Pancreas (tissue), 10 donors: ENCODE data around the gene MYH14. TPM values are rescaled to one million over a fixed set of nuclear protein-coding genes. Genes with fewer than 3 reads are reported as not detected.

Experiments used
- ATAC-seq, 4 donors: fragments of 200-7000 bp; cut with Tn5 transposase; one replicate each; pipeline versions ENCODE4 v1.8.0 to v1.9.1; 2020; ENCODE audit warnings: mild to moderate bottlenecking in 4 of 4, moderate library complexity in 4 of 4
- DNase-seq, 6 donors: peaks; one replicate each; pipeline ENCODE4 v3.0.0-alpha.2; 2020
- FAIRE-seq: peaks from 2 replicates; lab custom pipeline; 2012; peaks lifted over from hg19 to GRCh38; lab: Jason Lieb, UNC
- H3K27ac ChIP-seq, 4 donors: fragments of 200-600 bp; sonication (generic); 1 replicate in 3 of 4; 2 replicates in 1 of 4; pipeline versions ENCODE4 v1.5.0 to v1.8.0; 2020
- H3K27me3 ChIP-seq, 4 donors: fragments of 200-600 bp; one replicate each; pipeline ENCODE4 v1.8.0; 2021
- H3K36me3 ChIP-seq, 3 donors: fragments of 200-600 bp; sonication (generic) in 1 of 3; one replicate each; pipeline versions ENCODE4 v1.5.0 to v1.8.0; 2020 to 2021
- H3K4me1 ChIP-seq, 3 donors: fragments of 200-600 bp; one replicate each; pipeline ENCODE4 v1.8.0; 2021
- H3K4me3 ChIP-seq, 4 donors: fragments of 200-600 bp; sonication (generic) in 2 of 4; one replicate each; pipeline versions ENCODE4 v1.5.0 to v1.8.0; 2020 to 2021
- H3K9me3 ChIP-seq, 4 donors: fragments of 200-600 bp; one replicate each; pipeline ENCODE4 v1.8.0; 2021
- WGBS, 2 donors: extraction: QIAGEN DNeasy Blood & Tissue Kit; methylation state at CpG; one replicate each; pipeline ENCODE4 v1.1.7; 2013; 5-methylcytosine and 5-hydroxymethylcytosine counted together
- intact Hi-C, 3 donors: fragments of 100-400 bp; cut with DNase I; formaldehyde crosslinking; loops; one replicate each; pipeline versions ENCODE4 v1.11.1 to v1.14.2; 2022
- polyA plus RNA-seq, 2 donors: library from polyadenylated mRNA; stranded (reverse); fragments of 200-250 nt; gene quantifications; one replicate each; pipeline ENCODE4 v1.2.3, GENCODE V29; 2013
- total RNA-seq, 6 donors: library from RNA; stranded (reverse); fragmentation: NEBNext Ultra II Directional in 4 of 6; extraction: Animal tissue kit (Norgen Biotek cat#: 25700) in 4 of 6; gene quantifications; one replicate each; pipeline versions ENCODE4 v1.2.1 to v1.2.4, GENCODE V29; 2021 to 2023
- TF ChIP-seq, protein P1 (sequence below), 4 donors: fragments of 200-600 bp; sonication (generic) in 3 of 4; IDR thresholded peaks; one replicate each; pipeline versions ENCODE4 v1.5.0 to v1.8.0; 2021; ENCODE audit warnings: antibody characterized with exemption in 4 of 4
- donor health status: healthy with polysubstance abuse.
- donor health status: DM: no; HTN: no; CAD: no; lungs with moderate emphysema.
- donor health status: DM: no; HTN: no; CAD: no.
- donor health status: control.
- donor health status: control.
- donor health status: Bipolar disorder and iron deficiency.
- donor health status: DM: yes; HTN: yes; CAD: no.
- donor health status: DM: no; HTN: no; CAD: no.
- donor health status: DM: no; HTN: no; CAD: no.
- donor health status: DM: yes; HTN: yes; CAD: no.

Gene MYH14
- total and polyA plus RNA-seq, 8 donors = 21.4 to 75.7 (median 34.4) TPM

- H3K4me3 ChIP-seq = no peak overlapping the region
- WGBS, 2 donors = 37% methylated on average over 4 of the region's 4 CpGs
- peak overlapping the region in 2 of 4 donors; percentile 44 to 48 for H3K27ac ChIP-seq
- ATAC-seq (peak; percentile 21 to 73 (median 48)), FAIRE-seq (no peak), DNase-seq (no peak)
- intact Hi-C loops = no loop called here
- H3K4me1 ChIP-seq = no peaks in the 10 kb centered on the region
- no peaks in the 10 kb centered on the region for H3K36me3 ChIP-seq
- no peaks in the 10 kb centered on the region for H3K27me3 ChIP-seq
- H3K9me3 ChIP-seq = no peaks in the 10 kb centered on the region
- TF ChIP-seq, protein P1, sequence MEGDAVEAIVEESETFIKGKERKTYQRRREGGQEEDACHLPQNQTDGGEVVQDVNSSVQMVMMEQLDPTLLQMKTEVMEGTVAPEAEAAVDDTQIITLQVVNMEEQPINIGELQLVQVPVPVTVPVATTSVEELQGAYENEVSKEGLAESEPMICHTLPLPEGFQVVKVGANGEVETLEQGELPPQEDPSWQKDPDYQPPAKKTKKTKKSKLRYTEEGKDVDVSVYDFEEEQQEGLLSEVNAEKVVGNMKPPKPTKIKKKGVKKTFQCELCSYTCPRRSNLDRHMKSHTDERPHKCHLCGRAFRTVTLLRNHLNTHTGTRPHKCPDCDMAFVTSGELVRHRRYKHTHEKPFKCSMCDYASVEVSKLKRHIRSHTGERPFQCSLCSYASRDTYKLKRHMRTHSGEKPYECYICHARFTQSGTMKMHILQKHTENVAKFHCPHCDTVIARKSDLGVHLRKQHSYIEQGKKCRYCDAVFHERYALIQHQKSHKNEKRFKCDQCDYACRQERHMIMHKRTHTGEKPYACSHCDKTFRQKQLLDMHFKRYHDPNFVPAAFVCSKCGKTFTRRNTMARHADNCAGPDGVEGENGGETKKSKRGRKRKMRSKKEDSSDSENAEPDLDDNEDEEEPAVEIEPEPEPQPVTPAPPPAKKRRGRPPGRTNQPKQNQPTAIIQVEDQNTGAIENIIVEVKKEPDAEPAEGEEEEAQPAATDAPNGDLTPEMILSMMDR (IDR thresholded peaks at IDR 0.05) = no peak
Observed at GRCh38 chr19:50191216-50191615, 12.2 kb upstream of the MYH14 start.

- no peak overlapping the region for H3K27ac ChIP-seq
- 68 to 74% methylated on average over 13 of the region's 13 CpGs for WGBS, 2 donors
- ATAC-seq (no peak), DNase-seq (no peak), FAIRE-seq (no peak)
- H3K36me3 ChIP-seq = no peaks in the 10 kb centered on the region
- H3K4me1 ChIP-seq = no peaks in the 10 kb centered on the region
- intact Hi-C loops = no loop called here
- no peaks in the 10 kb centered on the region for H3K9me3 ChIP-seq
- no peaks in the 10 kb centered on the region for H3K27me3 ChIP-seq
- no peak overlapping the region for H3K4me3 ChIP-seq
- TF ChIP-seq, protein P1 (IDR thresholded peaks at IDR 0.05) = no peak
Observed at GRCh38 chr19:50192463-50193211, 10.8 kb upstream of the MYH14 start.

DNA sequence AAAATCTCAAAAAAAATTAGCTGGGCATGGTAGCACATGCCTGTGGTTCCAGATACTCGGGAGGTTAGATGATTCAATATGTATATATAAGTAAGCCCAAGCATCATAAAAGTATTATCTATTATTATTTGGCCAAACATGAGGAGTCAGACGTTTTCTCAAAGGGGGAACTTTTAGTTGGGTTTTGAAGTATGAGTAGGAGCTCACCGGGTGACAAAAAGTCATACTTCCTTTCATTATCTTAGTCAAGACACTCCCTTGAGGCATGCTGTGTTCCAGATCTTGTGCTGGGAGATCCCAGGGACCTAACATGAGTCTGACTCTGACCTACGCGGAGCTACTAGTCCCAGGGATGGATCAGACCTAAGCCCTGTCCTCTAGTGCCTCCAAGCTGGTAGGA, 8.2 kb upstream of the MYH14 start:
- Histone ChIP-seq H3K27me3 (no peaks in the 10 kb centered on the region), H3K9me3 (no peaks in the 10 kb centered on the region), H3K36me3 (no peaks in the 10 kb centered on the region), H3K4me1 (peaks cover 0 to 11% (median 5%) of the 10 kb centered on the region in 3 donors), H3K4me3 (no peak overlapping the region), H3K27ac (no peak overlapping the region)
- ATAC-seq (no peak), DNase-seq (no peak), FAIRE-seq (no peak)
- intact Hi-C loops = no loop called here
- TF ChIP-seq, protein P1 (IDR thresholded peaks at IDR 0.05) = no peak
- 65 to 75% methylated on average over 5 of the region's 5 CpGs for WGBS, 2 donors

DNA sequence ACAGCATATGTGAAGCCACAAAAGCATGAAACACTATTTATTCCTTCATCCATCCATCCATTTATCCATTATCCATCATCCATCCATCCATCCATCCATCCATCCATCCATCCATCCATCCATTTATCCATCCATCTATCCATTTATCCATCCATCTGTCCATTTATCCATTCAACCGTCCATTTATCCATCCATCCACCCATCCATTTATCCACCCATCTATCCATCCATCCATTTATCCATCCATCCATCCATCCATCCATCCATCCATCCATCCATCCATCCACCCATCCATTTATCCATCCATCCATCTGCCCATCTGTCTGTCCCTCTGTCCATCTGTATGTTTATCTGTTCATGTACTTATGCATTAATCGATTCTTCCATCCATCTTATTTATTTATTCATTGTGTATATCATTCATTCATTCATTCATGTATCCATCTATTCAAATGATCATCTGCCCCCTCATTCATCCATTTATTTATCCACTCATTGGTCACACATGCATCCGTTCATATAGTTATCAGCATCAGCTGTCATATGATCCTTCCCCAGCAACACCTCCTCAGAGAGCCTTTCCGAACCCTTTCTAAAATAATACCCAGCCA, 7.0 kb upstream of the MYH14 start:
- Histone ChIP-seq H3K4me3 (no peak overlapping the region), H3K27me3 (no peaks in the 10 kb centered on the region), H3K4me1 (peaks cover 0 to 11% (median 5%) of the 10 kb centered on the region in 3 donors), H3K27ac (no peak overlapping the region), H3K36me3 (no peaks in the 10 kb centered on the region), H3K9me3 (no peaks in the 10 kb centered on the region)
- 53 to 64% methylated on average over 4 of the region's 4 CpGs for WGBS, 2 donors
- FAIRE-seq = no peak
- TF ChIP-seq, protein P1 (IDR thresholded peaks at IDR 0.05) = no peak
- intact Hi-C loops = no loop called here
- DNase-seq = no peak
- ATAC-seq = no peak

GRCh38 chr19:50197348-50197747, 6.1 kb upstream of the MYH14 start:
- no peak for FAIRE-seq
- no peak for DNase-seq

More at GRCh38 chr19:50197348-50197747, 6.1 kb upstream of the MYH14 start:
- Histone ChIP-seq H3K27me3 (no peaks in the 10 kb centered on the region), H3K27ac (no peak overlapping the region), H3K4me1 (peaks cover 0 to 11% (median 5%) of the 10 kb centered on the region in 3 donors), H3K9me3 (no peaks in the 10 kb centered on the region), H3K36me3 (no peaks in the 10 kb centered on the region), H3K4me3 (no peak overlapping the region)
- WGBS, 2 donors = 68 to 69% methylated on average over 3 of the region's 3 CpGs
- ATAC-seq = no peak
- TF ChIP-seq, protein P1 (IDR thresholded peaks at IDR 0.05) = no peak
- intact Hi-C loops = no loop called here
